ENCODE data around the gene SEMA4D.
A peak's percentile ranks its signal among the peaks of the same experiment; 100 is the strongest.

- peak; percentile 74 for TF ChIP-seq CTCF (IDR thresholded peaks at IDR 0.05; ENCODE audit: low read depth, low read length)
- TF ChIP-seq POLR2A (IDR thresholded peaks at IDR 0.05; ENCODE audit: extremely low read depth, insufficient read length): peak; percentile 86
- TF ChIP-seq MYC (IDR thresholded peaks at IDR 0.05; ENCODE audit: low read depth, low read length): peak; percentile 99
Observed at GRCh38 chr9:89318123-89319014, 179.5 kb downstream of the SEMA4D start, which contains the start of gene SECISBP2.

Measured in NB4 (cell line).